Amygdala (tissue), 56 donors: ENCODE data around the gene SPINDOC.
"Not testable (repeated sequence)": the region's sequence is repeated elsewhere in the genome, so short reads cannot be mapped to it uniquely, and the experiment has no call there.

Source experiments
- DNase-seq, 56 donors: peaks; one replicate each; lab custom pipeline; 2025; lab: John Stamatoyannopoulos, UW

Gene SPINDOC

DNA sequence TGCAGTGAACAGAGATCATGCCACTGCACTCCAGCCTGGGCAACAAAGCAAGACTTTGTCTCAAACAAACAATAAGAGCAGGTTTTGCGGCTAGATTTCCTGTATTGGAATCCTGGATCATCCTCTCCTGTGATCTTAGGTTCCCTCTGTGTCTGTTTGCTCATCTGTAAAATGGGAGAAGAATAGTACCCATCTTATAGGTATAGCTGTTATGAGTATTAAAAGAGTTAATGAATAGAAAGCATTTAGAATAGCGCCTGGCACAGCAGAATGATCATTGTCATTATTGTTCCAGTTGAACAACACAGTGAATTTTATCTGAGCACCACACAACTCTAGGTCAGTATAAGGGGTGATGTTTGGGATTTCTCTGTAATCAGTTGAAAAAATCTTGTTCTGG lies 36.4 kb downstream of the SPINDOC start:
- DNase-seq, result no peak

- no peak for DNase-seq
Measured at GRCh38 chr11:63850920-63851319, 37.7 kb downstream of the SPINDOC start.

DNA sequence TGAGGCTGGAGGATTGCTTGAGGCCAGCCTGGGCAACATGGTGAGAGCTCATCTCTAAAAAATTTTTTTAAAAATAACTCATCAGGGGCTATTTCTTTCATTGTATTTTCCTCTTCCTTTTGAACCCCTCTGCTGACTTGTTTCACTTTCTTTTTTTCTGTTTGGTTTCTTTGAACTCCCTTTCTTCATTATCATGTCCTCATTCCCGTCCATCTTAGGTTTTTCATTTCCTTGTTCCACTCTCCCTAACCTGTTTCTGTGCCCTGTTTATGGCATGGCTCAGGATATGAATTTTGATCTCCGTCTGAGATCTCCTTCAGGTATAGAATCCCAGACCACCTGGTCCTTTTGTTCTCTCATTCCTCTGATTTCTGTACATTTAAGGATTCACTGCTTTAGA lies 38.1 kb downstream of the SPINDOC start:
- no peak for DNase-seq

GRCh38 chr11:63853476-63853875 lies 40.2 kb downstream of the SPINDOC start:
- DNase-seq, result no peak

DNA sequence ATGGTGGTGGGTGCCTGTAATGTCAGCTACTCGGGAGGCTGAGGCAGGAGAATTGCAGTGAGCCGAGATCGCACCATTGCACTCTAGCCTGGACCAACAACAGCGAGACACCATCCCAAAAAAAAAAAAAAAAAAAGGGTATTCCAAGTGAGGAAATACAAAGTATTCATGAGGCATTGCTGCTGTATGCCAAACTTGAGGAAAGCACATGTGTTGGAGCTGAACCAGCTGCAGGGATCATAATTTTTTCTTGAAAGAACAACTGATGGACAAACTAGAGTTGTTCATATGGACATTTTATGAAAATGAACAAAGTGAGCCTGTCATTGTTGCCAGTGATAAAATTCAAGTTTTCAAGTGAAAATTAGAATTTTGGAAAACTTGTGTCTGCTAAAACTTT lies 41.4 kb downstream of the SPINDOC start:
- no peak for DNase-seq

GRCh38 chr11:63855975-63856374 lies 42.7 kb downstream of the SPINDOC start:
- DNase-seq, result no peak

- DNase-seq, result no peak
Measured at GRCh38 chr11:63858628-63859550, 45.6 kb downstream of the SPINDOC start.

- DNase-seq, result peak in 1 of 56 donors; percentile 18
Measured at GRCh38 chr11:63862923-63863322, 49.7 kb downstream of the SPINDOC start.

- not testable (repeated sequence) for DNase-seq
Measured at GRCh38 chr11:63863620-63864019, 50.4 kb downstream of the SPINDOC start.

DNA sequence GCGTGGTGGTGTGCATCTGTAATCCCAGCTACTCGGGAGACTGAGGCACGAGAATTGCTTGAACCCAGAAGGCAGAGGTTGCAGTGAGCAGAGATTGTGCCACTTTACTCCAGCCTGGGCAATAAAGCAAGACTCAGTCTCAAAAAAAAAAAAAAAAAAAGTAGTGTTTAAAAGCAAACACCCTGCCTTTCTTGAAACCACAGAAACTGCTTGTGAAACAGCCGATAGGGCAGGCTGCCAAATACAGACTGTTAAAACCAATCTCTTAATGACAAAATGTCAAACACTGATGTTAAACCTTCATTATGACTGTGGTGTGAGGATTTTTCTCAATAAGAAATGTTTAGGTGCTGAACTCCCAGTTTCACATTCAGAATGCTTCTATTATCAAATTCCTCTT lies 53.0 kb downstream of the SPINDOC start:
- DNase-seq, result peak in 1 of 56 donors; percentile 57

- no peak for DNase-seq
Measured at GRCh38 chr11:63867511-63867910, 54.3 kb downstream of the SPINDOC start.

DNA sequence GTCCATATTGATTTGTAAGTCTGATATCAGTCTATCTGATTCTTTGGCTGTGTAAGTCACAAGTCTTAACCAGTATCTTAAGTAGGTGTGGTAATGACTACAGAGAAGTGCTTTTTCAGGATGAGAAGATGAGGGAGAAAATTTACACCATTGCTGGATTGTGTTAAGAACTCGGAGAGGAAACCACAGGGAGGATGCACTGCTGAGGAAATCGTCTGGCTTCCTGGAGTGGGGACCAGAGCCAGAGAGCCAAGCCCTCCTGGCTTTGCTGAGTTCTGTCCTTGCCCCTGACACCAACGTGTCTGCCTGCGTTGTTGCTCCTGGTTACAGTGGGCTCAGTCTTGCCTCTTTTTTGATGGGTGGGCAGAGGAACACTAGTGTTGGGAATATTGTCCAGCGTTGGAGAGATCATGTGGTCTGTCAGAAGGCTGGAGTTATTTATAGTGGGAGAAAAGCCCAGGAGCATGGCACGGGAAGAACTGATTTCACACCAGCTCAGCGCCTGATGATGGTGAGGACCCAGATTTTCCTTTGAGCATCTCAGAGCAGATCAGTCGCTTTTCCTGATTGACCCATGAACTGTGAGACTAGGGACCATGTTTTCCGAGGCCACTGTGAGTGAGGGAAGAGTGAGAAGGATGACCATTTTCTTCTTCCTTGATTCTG lies 55.3 kb downstream of the SPINDOC start:
- no peak for DNase-seq

- DNase-seq, result no peak
Measured at GRCh38 chr11:63869171-63869591, 55.9 kb downstream of the SPINDOC start.

DNA sequence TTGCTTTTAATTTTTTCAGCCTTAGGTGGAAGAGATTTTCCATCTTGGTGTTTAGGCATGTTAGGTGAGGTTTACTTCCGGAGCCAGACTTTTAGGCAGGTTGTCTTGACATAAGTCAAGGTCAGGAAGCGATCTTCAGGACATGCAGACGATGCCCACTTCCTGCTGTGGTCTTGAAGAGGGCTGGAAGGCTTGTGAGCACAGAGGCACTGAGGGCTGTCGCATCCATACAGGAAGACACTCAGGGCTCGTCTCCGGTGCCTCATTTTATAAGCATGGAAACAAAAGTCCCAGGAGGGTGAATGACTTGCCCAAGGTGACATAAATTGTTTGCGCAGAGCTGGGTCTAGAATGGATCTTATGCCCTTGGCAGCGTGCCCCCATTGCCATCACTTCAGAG lies 56.4 kb downstream of the SPINDOC start:
- DNase-seq, result no peak

DNA sequence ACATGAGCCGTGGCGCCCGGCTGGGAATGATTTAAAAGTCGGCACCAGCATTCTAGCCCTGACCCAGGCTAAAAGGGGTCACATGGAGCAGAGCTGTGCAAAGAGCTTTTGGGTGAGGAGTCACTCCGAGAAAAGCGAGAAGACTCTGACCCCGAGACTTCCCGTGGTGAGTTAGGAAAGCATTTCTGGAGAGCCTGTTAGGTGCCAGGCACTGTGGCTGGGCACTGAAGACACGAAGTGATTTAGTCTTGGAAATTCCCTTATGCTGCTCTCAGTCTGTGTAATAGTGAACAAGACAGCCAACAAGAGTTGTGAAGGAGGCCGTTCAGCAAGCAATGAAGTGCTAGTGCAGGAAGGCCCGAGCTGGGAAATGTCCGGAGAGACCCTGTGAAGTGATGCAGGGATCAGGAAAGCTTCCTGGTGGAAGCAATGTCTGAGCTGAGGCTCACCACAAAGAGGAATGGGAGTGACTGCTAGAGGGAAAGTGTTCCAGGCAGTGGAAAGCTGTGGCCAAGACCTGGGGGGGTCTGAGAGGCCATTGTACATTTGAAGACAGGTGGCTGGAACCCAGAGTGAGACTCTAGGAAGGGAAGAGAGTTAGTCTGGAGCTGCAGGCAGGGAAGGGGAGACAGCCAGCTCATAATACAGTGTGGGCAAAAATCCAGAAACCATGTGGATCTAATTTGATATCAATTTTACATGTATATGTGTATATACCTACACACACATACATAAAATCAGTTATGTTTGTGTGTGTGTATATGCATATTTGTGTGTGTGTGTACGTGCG lies 57.3 kb downstream of the SPINDOC start:
- no peak for DNase-seq

DNA sequence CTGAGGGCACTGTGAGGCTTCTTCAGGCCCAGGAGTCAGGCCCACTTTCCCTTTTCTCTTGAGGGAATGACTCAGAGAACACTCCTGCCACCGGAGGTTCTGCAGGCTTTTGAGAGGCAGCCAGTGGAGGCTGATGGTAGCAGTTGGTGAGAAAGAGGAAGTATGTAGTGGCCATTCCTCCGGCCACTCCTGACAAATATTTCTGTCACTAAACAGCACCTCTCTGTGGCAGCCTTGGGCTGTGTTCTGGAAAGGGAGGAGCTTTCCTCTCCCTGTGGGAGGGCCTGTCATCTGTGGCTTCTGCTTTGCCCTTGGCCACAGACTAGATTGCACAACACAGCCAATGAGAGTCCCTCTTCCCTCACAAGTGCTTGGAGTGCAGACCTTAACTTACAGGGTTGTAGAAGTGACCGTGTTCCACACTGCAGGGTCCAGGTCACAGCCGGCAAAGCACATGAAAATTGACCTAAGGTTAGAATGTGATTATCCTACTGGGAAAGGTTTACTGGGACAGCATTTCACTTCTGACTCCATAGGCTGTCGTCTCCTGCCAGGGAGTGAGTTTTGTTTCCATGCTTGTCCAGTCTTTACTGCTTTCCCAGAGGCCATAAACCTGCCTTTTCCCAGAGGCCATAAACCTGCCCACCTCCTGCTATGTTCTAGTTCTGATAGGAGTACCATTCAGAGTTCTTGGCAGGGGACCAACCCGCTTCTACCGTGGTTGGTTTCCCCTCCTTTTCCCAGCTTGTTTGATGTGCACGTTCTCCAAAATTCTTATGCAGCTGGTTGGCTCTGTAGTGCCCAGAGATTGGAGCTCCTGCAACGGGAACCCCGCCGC lies 58.9 kb downstream of the SPINDOC start:
- peak in 51 of 56 donors; percentile 23 to 89 (median 64) for DNase-seq

GRCh38 chr11:63872800-63873197 lies 59.5 kb downstream of the SPINDOC start:
- DNase-seq, result no peak

- no peak for DNase-seq
Measured at GRCh38 chr11:63873311-63873710, 60.1 kb downstream of the SPINDOC start.

DNA sequence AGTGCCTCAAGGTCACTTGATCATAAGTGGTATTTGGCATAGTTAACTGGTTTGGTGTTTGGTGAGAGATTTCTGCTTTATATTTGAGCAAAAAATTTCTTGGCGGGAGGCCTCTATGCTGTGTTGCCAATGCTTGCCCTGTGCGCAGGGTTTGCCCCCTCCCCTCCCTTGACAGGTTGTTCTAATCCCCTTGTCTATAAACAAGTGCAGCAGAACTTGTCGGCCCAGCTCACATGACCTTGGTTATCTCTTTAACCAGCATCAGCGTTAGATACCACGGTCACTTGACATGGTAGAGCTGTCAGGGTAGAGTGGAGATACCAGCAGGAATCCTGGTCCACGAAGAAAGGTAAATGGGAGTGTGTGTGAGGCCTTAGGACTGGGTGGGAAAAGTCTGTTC lies 61.3 kb downstream of the SPINDOC start:
- no peak for DNase-seq

- DNase-seq, result no peak
Measured at GRCh38 chr11:63875506-63876065, 62.3 kb downstream of the SPINDOC start.
